Measurements from ENCODE around the gene ZNF689.

Gene ZNF689

GRCh38 chr16:30559690-30560089 is 50.5 kb downstream of the ZNF689 start:
- no peak for DNase-seq

- no peak for DNase-seq
Measured at GRCh38 chr16:30558789-30559377, 51.3 kb downstream of the ZNF689 start.

- peak; percentile 97 for DNase-seq
Measured at GRCh38 chr16:30557957-30558788, 52.0 kb downstream of the ZNF689 start, which contains the start of gene ZNF764. ZNF764 (minus strand) TSS chr16:30558374; CDS start chr16:30558182, 192 bp downstream.

GRCh38 chr16:30557707-30557956 is 52.6 kb downstream of the ZNF689 start:
- no peak for DNase-seq

GRCh38 chr16:30556125-30556473 is 54.1 kb downstream of the ZNF689 start:
- DNase-seq = no peak

GRCh38 chr16:30555315-30556124 is 54.7 kb downstream of the ZNF689 start:
- no peak for DNase-seq

- no peak for DNase-seq
Measured at GRCh38 chr16:30554557-30555314, 55.5 kb downstream of the ZNF689 start.

GRCh38 chr16:30553393-30553899 is 56.7 kb downstream of the ZNF689 start:
- no peak for DNase-seq

- no peak for DNase-seq
Measured at GRCh38 chr16:30552956-30553355, 57.2 kb downstream of the ZNF689 start.

Data from DMS79 (cell line).